ENCODE results near the gene FAM3A. TPM values are rescaled to one million over a fixed set of nuclear protein-coding genes. Genes with fewer than 3 reads are reported as not detected.
"Not testable (repeated sequence)": the region's sequence is repeated elsewhere in the genome, so short reads cannot be mapped to it uniquely, and the experiment has no call there.

The FAM3A gene, protein sequence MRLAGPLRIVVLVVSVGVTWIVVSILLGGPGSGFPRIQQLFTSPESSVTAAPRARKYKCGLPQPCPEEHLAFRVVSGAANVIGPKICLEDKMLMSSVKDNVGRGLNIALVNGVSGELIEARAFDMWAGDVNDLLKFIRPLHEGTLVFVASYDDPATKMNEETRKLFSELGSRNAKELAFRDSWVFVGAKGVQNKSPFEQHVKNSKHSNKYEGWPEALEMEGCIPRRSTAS
- 27.8 and 43.6 TPM in 2 replicates for total RNA-seq (2014; rRNA removed; shearing (Covaris generic))
- 35.2 and 35.7 TPM in 2 replicates for polyA plus RNA-seq (2016; fragmentation: Nextera tagmentation; extraction: Ambion mirVana)

DNA sequence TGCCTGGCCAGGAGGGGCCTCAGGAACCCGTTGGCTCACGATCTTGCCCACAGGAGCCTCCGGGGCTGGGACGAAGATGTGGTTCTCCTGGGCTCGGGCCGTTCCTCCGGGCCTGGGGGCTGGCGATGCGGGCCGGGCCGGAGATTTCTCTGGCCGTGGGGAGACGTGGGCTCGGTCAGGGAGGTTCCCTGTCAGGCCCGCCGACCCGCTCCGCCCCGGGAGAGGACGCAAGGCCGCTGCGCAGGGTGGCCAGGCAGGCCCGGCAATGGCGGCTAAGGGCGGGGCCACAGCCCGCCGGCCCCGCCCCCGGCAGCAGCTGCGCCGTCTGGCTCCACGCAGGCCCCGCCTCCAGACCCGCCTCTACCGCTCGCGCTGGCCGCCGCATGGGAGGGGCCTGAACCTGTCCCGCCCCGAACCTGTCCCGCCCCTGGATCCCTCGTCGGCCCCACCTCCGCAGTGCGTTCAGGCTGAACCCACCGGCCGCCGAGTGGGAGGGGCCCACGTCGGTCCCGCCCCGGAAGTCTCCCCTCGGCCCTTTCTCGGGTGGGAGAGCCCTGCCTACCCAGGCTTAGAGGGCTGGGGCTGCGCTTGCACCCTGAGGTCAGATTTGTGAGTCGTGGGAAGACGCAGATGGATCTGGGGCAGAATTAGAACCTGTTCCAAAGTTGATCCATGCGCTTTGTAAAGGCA, at the start of gene FAM3A:
FAM3A (minus strand) TSS at position 267 of the 690 bp plus-strand sequence. CDS start 460 bp downstream, outside the sequence.
- H3K9me2 ChIP-seq (ENCODE audit: insufficient read depth), result no peaks in the 10 kb centered on the region
- peak; percentile 92 for DNase-seq
- peaks cover 15% of the 10 kb centered on the region for H3K79me2 ChIP-seq (ENCODE audit: insufficient read depth)
- 1 to 5% methylated on average over 6 to 14 of the region's 59 CpGs for WGBS, 2 experiments (ENCODE audit: low coverage in 1 of 2, low lambda C conversion rate in 2 of 2, missing lambda C conversion rate in 2 of 2)
- peak within 1 kb of the TSS; percentile 74 for H3K4me3 ChIP-seq
- no peaks in the 10 kb centered on the region; the same call in 1 of the 2 replicates for H3F3A ChIP-seq (ENCODE audit: insufficient read depth)
- H3K27me3 ChIP-seq (replicated peaks; ENCODE audit: insufficient read depth), result no peaks in the 10 kb centered on the region
- peak within 1 kb of the TSS; percentile 80 for H3K4me2 ChIP-seq (ENCODE audit: unreplicated experiment)
- in situ Hi-C loops (cut with MboI), result no loop called here
- peak within 1 kb of the TSS; percentile 89 for H3K27ac ChIP-seq
- H3K9me3 ChIP-seq (ENCODE audit: low read depth), result no peaks in the 10 kb centered on the region
- H4K20me1 ChIP-seq (ENCODE audit: insufficient read depth), result no peaks in the 10 kb centered on the region
- TF ChIP-seq EZH2phosphoT487 (IDR thresholded peaks at IDR 0.05; ENCODE audit: insufficient read depth, low read depth) (no peak), EZH2 (IDR thresholded peaks at IDR 0.05; ENCODE audit: insufficient read depth, poor library complexity, severe bottlenecking) (no peak)
- no peaks in the 10 kb centered on the region for H3K36me3 ChIP-seq (ENCODE audit: low read depth)
- H3K4me1 ChIP-seq (ENCODE audit: insufficient read depth), result no peaks in the 10 kb centered on the region
- peak within 1 kb of the TSS; percentile 80 for H2AFZ ChIP-seq
- H3K9ac ChIP-seq, result peak within 1 kb of the TSS; percentile 89

DNA sequence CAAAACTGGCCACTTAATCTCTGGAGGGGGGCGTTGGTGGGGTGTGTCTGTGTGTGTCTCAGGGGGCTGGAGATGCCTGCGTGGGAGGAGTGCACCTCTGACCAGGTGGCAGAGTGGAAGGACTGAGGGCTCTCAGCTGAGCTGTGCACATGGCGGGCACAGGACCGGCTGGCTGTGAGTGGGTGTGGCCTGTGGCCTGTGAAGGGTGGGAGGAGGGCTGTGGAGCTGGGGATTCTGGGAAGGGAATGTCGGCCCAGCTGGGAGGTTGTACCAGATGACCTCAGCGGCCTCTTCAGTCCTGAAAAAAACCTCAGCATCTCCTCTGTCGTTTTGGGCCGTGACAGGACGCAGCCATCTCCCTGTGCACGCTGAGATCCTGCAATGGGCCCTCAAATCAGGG, 46.3 kb upstream of the FAM3A start:
- DNase-seq; H3K27me3 ChIP-seq (replicated peaks; ENCODE audit: insufficient read depth); H3F3A ChIP-seq (ENCODE audit: insufficient read depth); H3K36me3 ChIP-seq (ENCODE audit: low read depth); H3K9ac ChIP-seq; H2AFZ ChIP-seq; H3K9me3 ChIP-seq (ENCODE audit: low read depth); H3K4me2 ChIP-seq (ENCODE audit: unreplicated experiment); H3K27ac ChIP-seq; H3K4me1 ChIP-seq (ENCODE audit: insufficient read depth); H3K79me2 ChIP-seq (ENCODE audit: insufficient read depth); H3K4me3 ChIP-seq; H4K20me1 ChIP-seq (ENCODE audit: insufficient read depth); in situ Hi-C loops (cut with MboI); H3K9me2 ChIP-seq (ENCODE audit: insufficient read depth): not testable (repeated sequence)
- no CpG with 5 or more reads among the region's 10 CpGs for WGBS, 2 experiments (ENCODE audit: low coverage in 1 of 2, low lambda C conversion rate in 2 of 2, missing lambda C conversion rate in 2 of 2)

DNA sequence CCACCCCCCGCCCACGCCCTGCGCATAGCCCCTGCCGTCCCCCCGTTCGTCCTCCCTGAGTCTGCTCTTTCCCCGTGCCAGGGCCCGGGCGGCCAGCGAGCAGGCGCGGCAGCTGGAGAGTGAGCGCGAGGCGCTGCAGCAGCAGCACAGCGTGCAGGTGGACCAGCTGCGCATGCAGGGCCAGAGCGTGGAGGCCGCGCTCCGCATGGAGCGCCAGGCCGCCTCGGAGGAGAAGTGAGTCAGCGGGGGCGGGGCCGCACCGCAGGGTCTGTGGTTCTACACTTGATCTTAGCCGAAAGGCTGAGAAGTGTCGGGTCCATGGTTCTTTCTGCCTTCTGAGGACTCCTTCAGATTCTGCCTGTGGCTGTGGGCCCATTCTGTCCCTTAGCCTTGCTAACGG, 44.3 kb upstream of the FAM3A start:
- H3K27me3 ChIP-seq (replicated peaks; ENCODE audit: insufficient read depth); H3K4me1 ChIP-seq (ENCODE audit: insufficient read depth): not testable (repeated sequence)
- WGBS, 2 experiments (ENCODE audit: low coverage in 1 of 2, low lambda C conversion rate in 2 of 2, missing lambda C conversion rate in 2 of 2), result 80 to 95% methylated on average over 8 to 16 of the region's 31 CpGs

DNA sequence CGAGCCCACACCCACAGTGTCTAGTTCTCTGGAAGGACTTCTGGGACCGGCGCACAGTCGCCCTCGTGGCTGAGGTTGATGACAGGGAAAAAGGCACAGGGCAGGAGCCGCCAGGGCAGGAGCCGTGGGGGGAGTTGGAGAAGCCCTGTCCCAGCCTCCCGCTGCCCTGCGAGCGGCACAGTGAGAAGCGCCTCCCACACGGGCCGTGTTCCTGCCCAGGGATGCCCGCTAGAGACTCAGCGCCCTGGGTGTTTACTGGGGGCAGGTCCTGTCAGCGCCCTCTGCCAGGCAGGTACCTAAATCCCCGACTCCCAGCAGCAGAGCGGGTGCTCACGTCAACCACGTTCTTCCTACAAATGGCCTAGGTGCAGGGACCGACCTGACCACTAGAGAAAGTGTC, 42.9 kb upstream of the FAM3A start:
- H3K4me2 ChIP-seq (ENCODE audit: unreplicated experiment); H3K27ac ChIP-seq; H3K4me1 ChIP-seq (ENCODE audit: insufficient read depth); H3K9me2 ChIP-seq (ENCODE audit: insufficient read depth); H3K27me3 ChIP-seq (replicated peaks; ENCODE audit: insufficient read depth); H3K9ac ChIP-seq; H3K4me3 ChIP-seq; H3F3A ChIP-seq (ENCODE audit: insufficient read depth); H2AFZ ChIP-seq; DNase-seq; H3K36me3 ChIP-seq (ENCODE audit: low read depth); H4K20me1 ChIP-seq (ENCODE audit: insufficient read depth); in situ Hi-C loops (cut with MboI); H3K9me3 ChIP-seq (ENCODE audit: low read depth): not testable (repeated sequence)
- WGBS, 2 experiments (ENCODE audit: low coverage in 1 of 2, low lambda C conversion rate in 2 of 2, missing lambda C conversion rate in 2 of 2), result 80% methylated on average over 9 of the region's 21 CpGs; no CpG with 5 or more reads in 1 of the 2 experiments
- peaks cover 14% of the 10 kb centered on the region for H3K79me2 ChIP-seq (ENCODE audit: insufficient read depth)

More for the DNA sequence above, 44.3 kb upstream of the FAM3A start:
- in situ Hi-C loops (cut with MboI); H3F3A ChIP-seq (ENCODE audit: insufficient read depth); H3K27ac ChIP-seq; H3K4me2 ChIP-seq (ENCODE audit: unreplicated experiment); DNase-seq; H3K9me3 ChIP-seq (ENCODE audit: low read depth); H3K4me3 ChIP-seq; H4K20me1 ChIP-seq (ENCODE audit: insufficient read depth); H2AFZ ChIP-seq; H3K79me2 ChIP-seq (ENCODE audit: insufficient read depth); H3K9me2 ChIP-seq (ENCODE audit: insufficient read depth); H3K9ac ChIP-seq; H3K36me3 ChIP-seq (ENCODE audit: low read depth): not testable (repeated sequence)

DNA sequence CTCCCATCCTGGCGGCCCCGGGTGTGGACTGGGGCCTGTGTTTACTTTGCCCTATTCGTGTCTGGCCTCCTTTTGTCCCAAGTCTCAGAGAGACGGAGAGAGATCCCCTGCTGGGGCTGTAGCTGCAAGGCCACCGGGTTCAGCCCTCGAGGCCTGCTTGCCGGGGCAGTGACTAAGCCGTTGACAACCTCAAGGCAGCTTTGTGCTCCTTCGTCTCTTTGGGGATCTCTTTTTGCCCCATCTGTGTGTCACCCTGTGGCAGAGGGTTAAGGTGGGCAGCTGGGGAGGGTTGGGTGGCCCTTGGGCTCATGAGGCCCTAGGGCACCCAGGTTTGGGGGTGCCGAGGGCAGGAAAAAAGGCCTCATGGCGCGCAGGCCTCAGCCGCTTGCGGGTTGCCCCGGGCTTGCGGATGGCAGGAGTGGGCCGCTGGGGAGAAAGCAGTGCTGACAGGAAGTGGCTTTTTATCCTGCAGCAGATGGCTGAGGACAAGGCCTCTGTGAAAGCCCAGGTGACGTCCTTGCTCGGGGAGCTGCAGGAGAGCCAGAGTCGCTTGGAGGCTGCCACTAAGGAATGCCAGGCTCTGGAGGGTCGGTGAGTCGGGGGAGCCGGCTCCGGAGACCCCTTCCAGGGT, 42.1 kb upstream of the FAM3A start:
- DNase-seq, result not testable (repeated sequence)

DNA sequence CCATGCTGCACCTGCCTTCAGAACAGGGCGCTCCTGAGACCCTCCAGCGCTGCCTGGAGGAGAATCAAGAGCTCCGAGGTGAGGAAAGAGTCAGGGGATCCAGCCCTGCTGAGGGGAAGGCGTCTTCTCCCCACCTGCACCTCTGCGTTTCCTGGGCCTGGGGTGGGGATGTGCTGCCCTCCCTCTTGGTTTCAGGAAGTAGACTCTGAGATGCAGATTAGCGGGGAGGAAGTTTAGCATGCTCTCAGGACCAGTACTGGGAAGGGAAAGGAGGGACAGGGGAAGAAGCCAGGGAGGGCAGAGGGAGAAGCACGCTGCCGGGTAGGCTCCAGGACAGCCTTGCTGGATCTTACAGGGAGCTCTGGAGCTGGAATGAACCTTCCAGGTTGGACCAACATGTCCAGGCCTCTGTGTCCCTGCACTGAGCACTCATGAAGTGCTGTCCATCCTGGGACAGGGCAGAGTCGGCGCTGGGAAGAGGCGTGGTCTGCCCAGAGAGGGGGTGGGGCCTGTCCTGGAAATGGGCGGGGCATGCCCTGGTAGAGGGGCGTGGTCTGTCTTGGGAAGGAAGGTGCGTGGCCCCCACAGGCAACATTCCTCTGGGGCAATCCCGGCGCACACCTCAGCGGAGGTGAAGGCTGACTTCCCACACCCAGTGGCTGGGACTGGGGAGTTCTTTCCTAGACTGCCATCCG, 36.2 kb upstream of the FAM3A start:
- H2AFZ ChIP-seq; H3K9me2 ChIP-seq (ENCODE audit: insufficient read depth); H3K4me3 ChIP-seq; H3K9ac ChIP-seq; H3K27me3 ChIP-seq (replicated peaks; ENCODE audit: insufficient read depth); H4K20me1 ChIP-seq (ENCODE audit: insufficient read depth); H3K36me3 ChIP-seq (ENCODE audit: low read depth); H3K4me2 ChIP-seq (ENCODE audit: unreplicated experiment); H3K9me3 ChIP-seq (ENCODE audit: low read depth); DNase-seq; H3K4me1 ChIP-seq (ENCODE audit: insufficient read depth); in situ Hi-C loops (cut with MboI); H3K27ac ChIP-seq: not testable (repeated sequence)
- Histone ChIP-seq H3F3A (ENCODE audit: insufficient read depth) (peaks cover 11% of the 10 kb centered on the region; the same call in 1 of the 2 replicates), H3K79me2 (ENCODE audit: insufficient read depth) (peaks cover 57% of the 10 kb centered on the region)
- 95 to 98% methylated on average over 5 to 7 of the region's 18 CpGs for WGBS, 2 experiments (ENCODE audit: low coverage in 1 of 2, low lambda C conversion rate in 2 of 2, missing lambda C conversion rate in 2 of 2)

More for the DNA sequence above, 42.1 kb upstream of the FAM3A start:
- H3F3A ChIP-seq (ENCODE audit: insufficient read depth); H3K9me2 ChIP-seq (ENCODE audit: insufficient read depth); H3K27me3 ChIP-seq (replicated peaks; ENCODE audit: insufficient read depth); H3K4me3 ChIP-seq; H2AFZ ChIP-seq; H3K27ac ChIP-seq; in situ Hi-C loops (cut with MboI); H3K9me3 ChIP-seq (ENCODE audit: low read depth); H3K36me3 ChIP-seq (ENCODE audit: low read depth); H3K4me1 ChIP-seq (ENCODE audit: insufficient read depth); H3K4me2 ChIP-seq (ENCODE audit: unreplicated experiment); H3K9ac ChIP-seq; H4K20me1 ChIP-seq (ENCODE audit: insufficient read depth): not testable (repeated sequence)
- H3K79me2 ChIP-seq (ENCODE audit: insufficient read depth), result peaks cover 14% of the 10 kb centered on the region
- 83 to 97% methylated on average over 4 to 5 of the region's 24 CpGs for WGBS, 2 experiments (ENCODE audit: low coverage in 1 of 2, low lambda C conversion rate in 2 of 2, missing lambda C conversion rate in 2 of 2)
